IPS-15b (cell line): Measurements from ENCODE around the gene PRRC2B.
"Not testable (repeated sequence)": the region's sequence is repeated elsewhere in the genome, so short reads cannot be mapped to it uniquely, and the experiment has no call there.

Experiments
- H3K27me3 ChIP-seq: one replicate; pipeline ENCODE4 v1.6.1; 2013; ENCODE audit warnings: low read length; ENCODE audit not compliant: control insufficient read depth, insufficient read depth
- H3K36me3 ChIP-seq: one replicate; pipeline ENCODE4 v1.6.1; 2013; ENCODE audit warnings: low read length; ENCODE audit not compliant: control insufficient read depth, insufficient read depth
- H3K4me1 ChIP-seq: one replicate; pipeline ENCODE4 v1.6.1; 2013; ENCODE audit warnings: mild to moderate bottlenecking, low read length; ENCODE audit not compliant: control insufficient read depth, insufficient read depth
- H3K4me3 ChIP-seq: one replicate; pipeline ENCODE4 v1.5.1; 2013; ENCODE audit warnings: low read depth, low read length
- H3K9ac ChIP-seq: one replicate; pipeline ENCODE4 v1.6.1; 2013; ENCODE audit warnings: low read depth, mild to moderate bottlenecking, low read length
- H3K9me3 ChIP-seq: one replicate; pipeline ENCODE4 v1.6.1; 2013; ENCODE audit warnings: mild to moderate bottlenecking, low read length; ENCODE audit not compliant: control insufficient read depth, insufficient read depth

Gene PRRC2B

DNA sequence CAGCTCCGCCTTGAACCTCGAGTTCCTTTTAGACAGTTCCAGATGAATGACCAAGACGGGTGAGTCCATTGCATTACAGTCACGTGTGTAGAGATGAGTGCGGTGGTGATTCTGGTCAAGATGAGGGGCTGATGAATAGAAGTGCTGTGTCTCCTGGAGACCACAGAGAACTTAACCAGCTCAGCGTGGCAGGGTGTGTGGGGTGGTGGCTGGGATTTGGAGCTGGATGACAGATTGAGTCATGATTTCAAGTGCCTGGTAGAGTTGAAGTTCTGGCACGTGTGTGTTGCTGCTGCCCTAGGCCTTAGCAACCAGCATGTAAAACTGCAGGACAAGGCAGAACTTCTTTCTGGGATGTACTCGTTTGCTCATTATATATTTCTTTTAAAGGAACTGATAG, 53.3 kb downstream of the PRRC2B start:
- H3K4me3 ChIP-seq: no peak overlapping the region
- peaks cover 57% of the 10 kb centered on the region for H3K36me3 ChIP-seq

DNA sequence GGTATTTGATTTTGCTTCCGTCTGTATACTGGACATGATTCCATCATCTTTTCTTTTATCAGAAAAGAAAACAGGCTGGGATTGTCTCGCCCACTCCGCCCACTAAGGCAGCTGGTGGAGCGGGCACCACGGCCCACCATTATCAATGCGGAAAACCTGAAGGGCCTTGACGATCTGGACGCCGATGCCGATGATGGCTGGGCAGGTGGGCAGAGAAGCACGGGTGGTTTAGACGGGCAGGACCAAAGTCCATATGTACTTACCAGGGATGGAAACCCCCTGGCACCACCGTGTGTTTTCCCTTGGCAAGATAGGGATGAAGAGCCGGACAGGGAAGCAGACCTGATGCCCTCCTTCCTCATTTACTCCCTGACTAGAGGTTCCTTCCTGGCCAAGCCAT, 53.7 kb downstream of the PRRC2B start:
- no peak overlapping the region for H3K9ac ChIP-seq
- H3K36me3 ChIP-seq: peaks cover 53% of the 10 kb centered on the region
- H3K27me3 ChIP-seq: no peaks in the 10 kb centered on the region
- no peaks in the 10 kb centered on the region for H3K9me3 ChIP-seq
- no peak overlapping the region for H3K4me3 ChIP-seq
- no peaks in the 10 kb centered on the region for H3K4me1 ChIP-seq

More for the DNA sequence above, 53.3 kb downstream of the PRRC2B start:
- no peaks in the 10 kb centered on the region for H3K4me1 ChIP-seq
- no peaks in the 10 kb centered on the region for H3K27me3 ChIP-seq
- no peak overlapping the region for H3K9ac ChIP-seq
- no peaks in the 10 kb centered on the region for H3K9me3 ChIP-seq

DNA sequence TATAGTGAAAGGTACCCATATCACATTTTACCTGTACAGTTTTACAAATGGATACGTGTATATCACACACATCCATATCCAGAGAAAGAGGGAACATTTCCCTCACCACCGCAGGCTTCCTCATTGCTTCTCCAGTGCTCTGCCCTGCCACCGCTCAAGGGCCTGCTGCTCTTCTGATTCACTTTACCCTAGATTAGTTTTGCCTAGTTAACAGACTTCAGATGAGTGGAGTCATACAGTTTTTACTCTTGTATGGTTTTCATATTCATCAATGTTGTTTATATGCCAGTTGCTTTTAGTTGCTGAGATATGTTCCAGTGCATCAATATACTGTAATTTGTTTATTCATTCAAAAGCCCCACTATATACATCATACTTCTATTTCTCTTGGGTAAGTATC, 54.9 kb downstream of the PRRC2B start:
- Histone ChIP-seq H3K9me3 (no peaks in the 10 kb centered on the region), H3K9ac (no peak overlapping the region), H3K4me3 (no peak overlapping the region), H3K36me3 (peaks cover 49% of the 10 kb centered on the region), H3K27me3 (no peaks in the 10 kb centered on the region), H3K4me1 (no peaks in the 10 kb centered on the region)

DNA sequence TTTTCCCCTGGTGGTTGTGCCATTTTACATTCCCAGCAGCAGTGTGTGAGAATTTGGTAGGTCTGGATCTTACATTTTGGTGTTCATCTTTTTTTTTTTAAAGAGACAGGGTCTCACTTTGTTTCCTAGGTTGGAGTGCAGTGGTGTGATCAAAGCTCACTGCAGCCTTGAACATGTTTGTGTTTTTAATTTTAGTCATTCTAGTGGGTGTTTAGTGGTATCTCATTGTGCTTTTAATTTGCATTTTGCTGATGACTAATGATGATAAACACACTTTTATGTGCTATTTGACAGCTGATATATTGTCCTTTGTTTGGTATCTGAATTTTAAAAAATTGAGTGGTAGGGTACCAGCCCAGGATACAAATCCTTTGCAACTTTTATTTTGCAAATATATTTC, 55.4 kb downstream of the PRRC2B start:
- no peaks in the 10 kb centered on the region for H3K4me1 ChIP-seq
- H3K9me3 ChIP-seq: no peaks in the 10 kb centered on the region
- peaks cover 48% of the 10 kb centered on the region for H3K36me3 ChIP-seq
- H3K27me3 ChIP-seq: no peaks in the 10 kb centered on the region
- no peak overlapping the region for H3K4me3 ChIP-seq
- no peak overlapping the region for H3K9ac ChIP-seq

DNA sequence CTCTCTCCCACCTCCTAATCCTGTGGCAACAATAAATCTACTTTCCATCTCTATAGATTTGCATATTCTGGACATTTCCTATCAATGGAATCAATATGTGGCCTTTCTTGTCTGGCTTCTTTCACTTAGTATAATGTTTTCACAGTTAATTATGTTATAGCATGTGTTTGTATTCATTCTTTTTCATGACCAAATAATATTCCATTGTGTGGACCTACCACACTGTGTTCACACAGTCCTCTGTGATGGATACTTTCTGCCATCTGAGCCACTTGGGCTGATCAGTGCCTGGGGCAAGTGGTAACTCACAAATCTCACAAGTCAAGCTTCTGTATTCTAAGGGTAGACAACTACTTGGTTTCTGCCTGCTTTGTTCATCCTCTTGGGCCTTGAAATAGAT, 60.1 kb downstream of the PRRC2B start:
- no peaks in the 10 kb centered on the region for H3K4me1 ChIP-seq
- H3K4me3 ChIP-seq: no peak overlapping the region
- peaks cover 55% of the 10 kb centered on the region for H3K36me3 ChIP-seq
- no peak overlapping the region for H3K9ac ChIP-seq
- H3K9me3 ChIP-seq: no peaks in the 10 kb centered on the region
- H3K27me3 ChIP-seq: no peaks in the 10 kb centered on the region

DNA sequence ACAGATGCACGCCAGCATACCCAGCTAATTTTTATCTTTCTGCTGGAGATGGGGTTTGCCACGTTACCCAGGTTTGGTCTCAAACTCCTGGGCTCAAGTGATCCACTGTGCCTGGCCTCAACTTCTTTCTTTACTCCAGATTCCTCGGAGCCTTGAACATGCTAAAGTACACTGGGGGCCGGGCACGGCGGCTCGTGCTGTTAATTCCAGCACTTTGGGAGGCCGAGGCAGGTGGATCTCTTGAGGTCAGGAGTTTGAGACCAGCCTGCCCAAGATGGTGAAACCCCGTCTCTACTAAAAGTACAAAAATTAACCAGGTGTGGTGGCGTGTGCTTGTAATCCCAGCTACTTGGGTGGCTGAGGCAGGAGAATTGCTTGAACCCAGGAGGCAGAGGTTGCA, 61.8 kb downstream of the PRRC2B start:
- peaks cover 58% of the 10 kb centered on the region for H3K36me3 ChIP-seq
- not testable (repeated sequence) for H3K9me3 ChIP-seq, H3K4me1 ChIP-seq, H3K4me3 ChIP-seq, H3K27me3 ChIP-seq, H3K9ac ChIP-seq

DNA sequence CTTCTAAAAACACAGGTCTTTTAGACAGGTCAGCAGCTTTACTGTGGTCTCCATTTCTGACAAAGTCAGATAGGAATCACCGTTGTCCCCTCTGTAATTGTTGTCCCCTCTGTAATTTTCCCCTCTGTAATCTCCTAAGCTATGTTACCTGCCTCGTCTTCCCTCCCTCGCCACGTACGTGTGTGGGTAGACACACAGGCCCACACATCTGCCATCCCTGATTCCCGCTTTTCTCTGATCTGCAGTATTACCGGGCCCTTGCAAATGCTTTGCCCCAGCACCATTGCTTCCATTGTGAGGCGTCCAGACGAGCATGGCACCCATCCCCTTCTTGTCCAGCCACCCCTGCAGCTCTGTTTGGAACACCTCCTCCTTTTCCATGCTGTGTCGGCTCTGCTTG, 63.9 kb downstream of the PRRC2B start:
- Histone ChIP-seq H3K4me3 (no peak overlapping the region), H3K4me1 (no peaks in the 10 kb centered on the region), H3K9ac (no peak overlapping the region), H3K9me3 (no peaks in the 10 kb centered on the region), H3K36me3 (peaks cover 70% of the 10 kb centered on the region), H3K27me3 (no peaks in the 10 kb centered on the region)

DNA sequence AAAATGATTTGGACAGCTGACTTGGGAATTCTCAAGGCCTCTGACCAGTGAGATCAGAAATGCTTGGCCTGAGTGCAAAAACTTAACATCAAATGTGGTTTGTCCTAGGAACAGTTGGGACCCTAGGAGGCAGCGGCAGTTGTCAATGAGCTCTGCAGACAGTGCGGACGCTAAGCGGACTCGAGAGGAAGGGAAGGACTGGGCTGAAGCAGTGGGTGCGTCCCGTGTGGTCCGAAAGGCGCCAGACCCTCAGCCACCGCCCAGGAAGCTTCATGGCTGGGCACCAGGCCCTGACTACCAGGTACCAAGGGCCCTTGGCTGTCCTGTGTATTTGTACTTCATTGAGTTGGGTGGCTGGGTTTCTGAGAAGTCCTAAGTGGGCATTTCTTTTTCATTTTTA, 65.2 kb downstream of the PRRC2B start:
- H3K9ac ChIP-seq: no peak overlapping the region
- no peaks in the 10 kb centered on the region for H3K27me3 ChIP-seq
- H3K9me3 ChIP-seq: no peaks in the 10 kb centered on the region
- H3K4me3 ChIP-seq: no peak overlapping the region
- H3K36me3 ChIP-seq: peaks cover 77% of the 10 kb centered on the region
- H3K4me1 ChIP-seq: no peaks in the 10 kb centered on the region

DNA sequence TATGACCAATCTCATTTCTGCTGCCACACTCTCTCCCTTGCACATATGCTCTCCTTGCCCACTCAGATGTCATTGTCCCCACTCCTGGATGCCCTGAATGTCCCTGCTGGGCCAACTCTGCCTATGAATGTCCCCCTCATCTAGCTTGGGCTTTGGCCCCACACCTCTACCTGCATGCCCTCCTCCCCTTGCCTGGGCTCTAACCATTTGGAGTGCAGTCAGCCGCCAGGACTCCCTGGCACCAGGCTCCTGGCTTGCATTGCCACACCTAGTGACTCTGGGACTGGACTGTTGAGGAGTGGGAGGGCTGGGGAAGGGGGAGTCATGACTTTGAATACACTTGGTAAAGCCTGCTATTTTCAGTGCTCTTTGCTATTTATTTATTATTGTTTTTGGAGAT, 67.3 kb downstream of the PRRC2B start:
- Histone ChIP-seq H3K27me3 (no peaks in the 10 kb centered on the region), H3K9ac (no peak overlapping the region), H3K4me1 (no peaks in the 10 kb centered on the region), H3K4me3 (no peak overlapping the region), H3K9me3 (no peaks in the 10 kb centered on the region), H3K36me3 (peaks cover 76% of the 10 kb centered on the region)

DNA sequence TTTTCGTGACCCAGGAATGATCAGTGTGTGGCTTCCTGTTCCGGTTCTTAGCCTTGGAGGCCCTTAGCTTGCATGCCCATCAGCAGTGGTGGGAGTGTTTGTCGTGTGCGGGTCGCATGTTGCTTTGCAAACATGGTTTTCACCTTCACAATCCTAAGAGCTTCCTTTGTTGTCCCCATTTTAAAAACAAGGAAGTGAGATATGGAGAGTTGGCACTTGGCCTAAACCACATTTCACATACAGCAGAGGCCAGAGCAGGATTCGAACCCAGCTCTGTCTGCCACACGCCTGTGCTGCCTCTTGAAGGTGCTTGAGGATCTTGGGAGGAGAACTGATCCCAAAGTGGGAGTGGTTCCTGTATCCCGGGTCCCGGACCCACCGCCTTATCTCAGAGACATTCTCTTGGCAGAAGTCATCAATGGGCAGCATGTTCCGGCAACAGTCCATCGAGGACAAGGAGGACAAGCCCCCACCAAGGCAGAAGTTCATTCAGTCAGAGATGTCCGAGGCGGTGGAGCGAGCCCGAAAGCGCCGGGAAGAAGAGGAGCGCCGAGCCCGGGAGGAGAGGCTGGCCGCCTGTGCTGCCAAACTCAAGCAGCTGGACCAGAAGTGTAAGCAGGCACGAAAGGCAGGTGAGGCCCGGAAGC, 70.6 kb downstream of the PRRC2B start:
- Histone ChIP-seq H3K4me1 (no peaks in the 10 kb centered on the region), H3K4me3 (no peak overlapping the region), H3K9ac (no peak overlapping the region), H3K9me3 (no peaks in the 10 kb centered on the region), H3K36me3 (peaks cover 67% of the 10 kb centered on the region), H3K27me3 (no peaks in the 10 kb centered on the region)

DNA sequence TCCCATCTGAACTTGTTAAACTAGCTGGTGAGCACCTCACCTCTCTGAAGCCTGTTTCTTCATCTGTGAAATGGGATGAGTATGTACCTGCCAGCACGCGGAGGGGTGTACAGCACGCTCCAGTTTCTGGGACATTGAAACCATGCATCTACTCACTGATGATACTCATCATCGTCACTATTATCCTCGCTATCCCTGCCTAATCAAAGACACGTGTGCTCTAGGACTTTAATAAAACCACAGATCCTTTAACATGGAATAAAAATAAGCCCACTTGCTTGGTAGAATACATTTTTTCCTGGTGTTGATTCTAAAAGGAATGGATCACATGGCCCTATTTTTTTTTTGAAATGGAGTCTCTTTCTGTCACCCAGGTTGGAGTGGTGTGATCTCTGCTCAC, 71.5 kb downstream of the PRRC2B start:
- Histone ChIP-seq H3K4me1 (no peaks in the 10 kb centered on the region), H3K4me3 (no peak overlapping the region), H3K27me3 (no peaks in the 10 kb centered on the region), H3K36me3 (peaks cover 69% of the 10 kb centered on the region), H3K9ac (no peak overlapping the region), H3K9me3 (no peaks in the 10 kb centered on the region)

DNA sequence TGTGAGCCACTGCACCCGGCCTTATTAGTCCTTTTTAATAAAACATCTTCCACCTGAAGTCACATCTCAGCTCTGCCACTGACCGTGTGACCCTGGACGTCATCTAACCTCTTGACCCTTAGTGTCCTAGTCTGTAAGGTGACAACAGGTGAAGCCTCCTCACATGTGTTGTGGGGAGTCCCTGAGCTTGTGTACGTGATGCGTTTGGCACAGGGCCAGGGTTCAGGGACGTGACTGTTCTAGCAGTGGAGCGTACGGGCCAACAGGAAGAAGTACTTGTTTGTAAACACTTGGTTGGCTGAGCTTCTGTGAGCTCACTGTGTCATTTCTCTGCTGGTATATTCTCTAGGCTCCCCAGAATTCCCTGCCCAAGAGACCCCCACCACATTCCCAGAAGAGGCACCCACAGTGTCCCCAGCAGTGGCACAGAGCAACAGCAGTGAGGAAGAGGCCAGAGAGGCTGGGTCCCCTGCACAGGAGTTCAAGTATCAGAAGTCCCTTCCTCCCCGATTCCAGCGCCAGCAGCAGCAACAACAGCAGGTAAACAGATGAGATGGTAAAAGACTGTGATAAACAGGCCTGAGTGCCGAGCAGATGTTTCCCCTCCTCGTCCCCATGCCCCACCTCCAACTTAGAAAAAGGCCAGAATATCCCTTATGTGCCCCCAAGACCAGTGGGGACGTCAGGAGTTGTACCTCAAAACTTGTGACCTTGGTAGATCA, 73.5 kb downstream of the PRRC2B start:
- peaks cover 68% of the 10 kb centered on the region for H3K36me3 ChIP-seq
- H3K4me1 ChIP-seq: no peaks in the 10 kb centered on the region
- H3K9me3 ChIP-seq: no peaks in the 10 kb centered on the region
- H3K27me3 ChIP-seq: no peaks in the 10 kb centered on the region
- no peak overlapping the region for H3K9ac ChIP-seq
- no peak overlapping the region for H3K4me3 ChIP-seq
